Heart left ventricle (tissue), 16 donors: ENCODE results near the gene ZBTB45. TPM values are rescaled to one million over a fixed set of nuclear protein-coding genes. Genes with fewer than 3 reads are reported as not detected.

Experiments
- ATAC-seq, 4 donors: fragments of 200-7000 bp; cut with Tn5 transposase; one replicate each; pipeline ENCODE4 v1.9.1; 2020 to 2022; ENCODE audit warnings: moderate library complexity in 4 of 4, mild to moderate bottlenecking in 3 of 4, moderate number of reproducible peaks in 1 of 4
- DNase-seq, 5 donors: peaks; one replicate each; pipeline ENCODE4 v3.0.0-alpha.2; 2020
- H3K27ac ChIP-seq, 12 donors: fragments of 200-600 bp; sonication (generic) in 4 of 12; one replicate each; pipeline versions ENCODE4 v1.5.0 to v1.8.0; 2016 to 2022; ENCODE audit warnings: mild to moderate bottlenecking in 2 of 12
- H3K27me3 ChIP-seq, 9 donors: fragments of 200-600 bp; sonication (generic) in 2 of 9; one replicate each; pipeline versions ENCODE4 v1.5.1 to v1.8.0; 2016 to 2022; ENCODE audit warnings: mild to moderate bottlenecking in 3 of 9
- H3K36me3 ChIP-seq, 9 donors: fragments of 200-600 bp; sonication (generic) in 2 of 9; one replicate each; pipeline versions ENCODE4 v1.5.0 to v1.8.0; 2018 to 2022; ENCODE audit warnings: mild to moderate bottlenecking in 2 of 9
- H3K4me1 ChIP-seq, 12 donors: fragments of 200-600 bp; sonication (generic) in 4 of 12; one replicate each; pipeline versions ENCODE4 v1.5.0 to v1.8.0; 2016 to 2022; ENCODE audit warnings: mild to moderate bottlenecking in 3 of 12
- H3K4me3 ChIP-seq, 12 donors: fragments of 200-600 bp; sonication (generic) in 4 of 12; one replicate each; pipeline versions ENCODE4 v1.5.0 to v1.8.0; 2017 to 2022; ENCODE audit warnings: mild to moderate bottlenecking in 9 of 12, moderate library complexity in 4 of 12
- H3K9me3 ChIP-seq, 12 donors: fragments of 200-600 bp; sonication (generic) in 4 of 12; one replicate each; pipeline versions ENCODE4 v1.5.0 to v1.8.0; 2016 to 2022; ENCODE audit warnings: mild to moderate bottlenecking in 1 of 12
- CTCF ChIP-seq, 12 donors: fragments of 200-600 bp; sonication (generic) in 4 of 12; IDR thresholded peaks; one replicate each; pipeline versions ENCODE4 v1.5.0 to v1.8.0; 2018 to 2022; ENCODE audit warnings: antibody characterized with exemption in 12 of 12, mild to moderate bottlenecking in 5 of 12
- POLR2A ChIP-seq, 2 donors: fragments of 450-650 bp; IDR thresholded peaks; one replicate each; pipeline ENCODE4 v1.6.1; 2017; ENCODE audit warnings: antibody characterized with exemption in 2 of 2, mild to moderate bottlenecking in 2 of 2, moderate library complexity in 2 of 2
- WGBS, 4 donors: extraction: QIAGEN DNeasy Blood & Tissue Kit in 2 of 4; methylation state at CpG; one replicate each; pipeline versions ENCODE4 v1.1.5 to v1.1.7; 2013 to 2018; 5-methylcytosine and 5-hydroxymethylcytosine counted together
- intact Hi-C, 10 donors: fragments of 100-400 bp; cut with DNase I; formaldehyde crosslinking; loops; one replicate each; pipeline versions ENCODE4 v1.11.1 to v1.14.2; 2022
- polyA plus RNA-seq, 2 donors: library from polyadenylated mRNA; stranded (reverse); fragments of 200-250 nt; gene quantifications; one replicate each; pipeline ENCODE4 v1.2.3, GENCODE V29; 2013
- total RNA-seq, 9 donors: library from RNA; depleted of rRNA in 2 of 9; stranded (reverse); fragments of >200 nt in 2 of 9; fragmentation: NEBNext Ultra II Directional in 3 of 9; extraction: Animal tissue kit (Norgen Biotek cat#: 25700) in 3 of 9; gene quantifications; one replicate each; pipeline versions ENCODE4 v1.1.0 to v1.2.4, GENCODE V29; 2016 to 2023
- donor health status: ischemic (EF 13 %, LVEDD 7.1; RV severe dilation, severe dysfunction).
- donor health status: healthy with polysubstance abuse.
- donor health status: DM: no; HTN: yes; CAD: no.
- donor health status: DM: no; HTN: no; CAD: no.
- donor health status: ischemic (EF 25% LVEDD 6.9; RV normal size, moderate dysfunction).
- donor health status: ischemic (EF 25% LVEDD 5.7; RV mildly dilated, moderate dysfunction).
- donor health status: healthy.
- donor health status: DM: yes; HTN: yes; CAD: no.
- donor health status: ischemic (EF 35%, LVEDD 5.7; RV mildly dilated, moderate dysfunction).
- donor health status: nonischemic (EF 11% LVEDD 7.7; RV severe dilation, severe dysfunction).
- donor health status: DM: yes; HTN: yes; CAD: no.
- donor health status: PGD.
- donor health status: ischemic (EF 29% LVEDD 5.4; RV normal size, mild dysfunction).
- donor health status: nonischemic (EF 23%, LVEDD 6.1; RV moderate dilation, normal function).

The ZBTB45 gene
- total and polyA plus RNA-seq, 11 donors = 6.9 to 13.4 (median 10.4) TPM

- Histone ChIP-seq H3K9me3 (no peaks in the 10 kb centered on the region), H3K36me3 (peaks cover 0 to 24% (median 10%) of the 10 kb centered on the region in 9 donors), H3K27me3 (no peaks in the 10 kb centered on the region), H3K4me1 (peaks cover 0 to 1% (median 0%) of the 10 kb centered on the region in 12 donors), H3K27ac (no peak overlapping the region), H3K4me3 (no peak overlapping the region)
- no peak for TF ChIP-seq CTCF (IDR thresholded peaks at IDR 0.05)
- TF ChIP-seq POLR2A (IDR thresholded peaks at IDR 0.05) = no peak
- intact Hi-C loops = no loop called here
- DNase-seq (no peak), ATAC-seq (no peak)
- WGBS, 4 donors = 87 to 92% (median 90%) methylated on average over 7 of the region's 7 CpGs
Measured at GRCh38 chr19:58482372-58482771, 37.2 kb downstream of the ZBTB45 start.

GRCh38 chr19:58480831-58481230, 38.8 kb downstream of the ZBTB45 start:
- H3K9me3 ChIP-seq = no peaks in the 10 kb centered on the region
- intact Hi-C loops = no loop called here
- no peak for DNase-seq

GRCh38 chr19:58480481-58480830, 39.2 kb downstream of the ZBTB45 start:
- H3K4me3 ChIP-seq = no peak overlapping the region
- no peak for ATAC-seq
- no peak overlapping the region for H3K27ac ChIP-seq
- H3K27me3 ChIP-seq = no peaks in the 10 kb centered on the region
- WGBS, 4 donors = 89 to 96% (median 92%) methylated on average over 3 to 20 of the region's 20 CpGs
- no peak for DNase-seq
- H3K4me1 ChIP-seq = peaks cover 0 to 14% (median 9%) of the 10 kb centered on the region in 12 donors
- intact Hi-C loops = no loop called here
- H3K36me3 ChIP-seq = peaks cover 0 to 24% (median 10%) of the 10 kb centered on the region in 9 donors
- H3K9me3 ChIP-seq = no peaks in the 10 kb centered on the region
- TF ChIP-seq POLR2A (IDR thresholded peaks at IDR 0.05) = no peak
- no peak for TF ChIP-seq CTCF (IDR thresholded peaks at IDR 0.05)

More at GRCh38 chr19:58480831-58481230, 38.8 kb downstream of the ZBTB45 start:
- no peaks in the 10 kb centered on the region for H3K27me3 ChIP-seq
- H3K36me3 ChIP-seq = peaks cover 0 to 24% (median 10%) of the 10 kb centered on the region in 9 donors
- WGBS, 4 donors = 79 to 89% (median 85%) methylated on average over 2 of the region's 2 CpGs
- TF ChIP-seq POLR2A (IDR thresholded peaks at IDR 0.05) = no peak
- TF ChIP-seq CTCF (IDR thresholded peaks at IDR 0.05) = no peak
- no peak for ATAC-seq
- H3K4me3 ChIP-seq = no peak overlapping the region
- no peak overlapping the region for H3K27ac ChIP-seq
- peaks cover 0 to 13% (median 8%) of the 10 kb centered on the region in 12 donors for H3K4me1 ChIP-seq

GRCh38 chr19:58479736-58480480, 39.7 kb downstream of the ZBTB45 start:
- Histone ChIP-seq H3K4me3 (no peak overlapping the region), H3K27ac (no peak overlapping the region), H3K36me3 (peaks cover 0 to 24% (median 10%) of the 10 kb centered on the region in 9 donors), H3K27me3 (no peaks in the 10 kb centered on the region), H3K4me1 (peaks cover 0 to 19% (median 12%) of the 10 kb centered on the region in 12 donors), H3K9me3 (no peaks in the 10 kb centered on the region)
- TF ChIP-seq CTCF (IDR thresholded peaks at IDR 0.05) (no peak), POLR2A (IDR thresholded peaks at IDR 0.05) (no peak)
- DNase-seq = no peak
- WGBS, 4 donors = 86 to 92% (median 90%) methylated on average over 6 to 28 of the region's 28 CpGs
- ATAC-seq = no peak
- intact Hi-C loops = no loop called here
